K562 (cell line): ENCODE data around the gene CFAP44. TPM values are rescaled to one million over a fixed set of nuclear protein-coding genes. Genes with fewer than 3 reads are reported as not detected.

ENCODE experiments used
- ATAC-seq: fragments of 200-7000 bp; cut with Tn5 transposase; 3 replicates; pipeline ENCODE4 v1.9.1; 2020; ENCODE audit warnings: moderate library complexity
- BruUV-seq: library from RNA; stranded (reverse); fragments of 400-500 nt; replicated peaks from 2 replicates; lab custom pipeline; 2021; lab: Mats Ljungman, UMichigan
- CTCF ChIA-PET: fragments of 300-600 bp; formaldehyde crosslinking; extraction: SDS; loops from one replicate; lab custom pipeline; 2021; ENCODE audit warnings: low intra/inter-chr PET ratio; lab: Yijun Ruan, JAX
- POLR2A ChIA-PET: fragments of 300-600, 350-650 bp; sonication (Branson Sonifier 250); formaldehyde crosslinking; extraction: SDS; loops from one replicate; lab custom pipeline; 2021; ENCODE audit warnings: antibody characterized with exemption, inconsistent platforms; lab: Yijun Ruan, JAX
- DNase-seq, 4 experiments: peaks; one replicate each; pipeline versions ENCODE4 v3.0.0 to v3.0.0-alpha.2; 2011 to 2018; ENCODE audit warnings: low spot score in 3 of 4, mixed read lengths in 3 of 4; ENCODE audit errors: extremely low read depth in 1 of 4
- FAIRE-seq: peaks from 2 replicates; lab custom pipeline; 2011; peaks lifted over from hg19 to GRCh38; lab: Jason Lieb, UNC
- H2AFZ ChIP-seq: 2 replicates; pipeline ENCODE4 v1.6.0; 2011; ENCODE audit warnings: low read depth, low read length, control low read depth, inconsistent platforms
- H3K27ac ChIP-seq: fragments of 200-600 bp; 3 replicates; pipeline ENCODE4 v1.8.0; 2011; ENCODE audit warnings: low read depth, mild to moderate bottlenecking, control low read depth, inconsistent platforms, low read length, moderate library complexity, mixed read lengths; ENCODE audit errors: extremely low read depth
- H3K27me3 ChIP-seq, 2 experiments: fragments of 300-600 bp in 1 of 2; 2 replicates in 1 of 2; 3 replicates in 1 of 2; pipeline versions ENCODE4 v1.6.0 to v1.8.0; 2011; ENCODE audit warnings: inconsistent platforms in 2 of 2, low read length in 2 of 2, mild to moderate bottlenecking in 1 of 2, mixed read lengths in 1 of 2, moderate library complexity in 1 of 2; ENCODE audit not compliant: control insufficient read depth in 2 of 2, insufficient read depth in 2 of 2
- H3K36me3 ChIP-seq: fragments of 300-600 bp; 3 replicates; pipeline ENCODE4 v1.8.0; 2011; ENCODE audit warnings: mild to moderate bottlenecking, low read length, inconsistent platforms; ENCODE audit not compliant: control insufficient read depth, insufficient read depth
- H3K4me1 ChIP-seq, 2 experiments: fragments of 200-600 bp in 1 of 2; replicated peaks in 1 of 2; 2 replicates in 1 of 2; 3 replicates in 1 of 2; pipeline versions ENCODE4 v1.5.1 to v1.8.0; 2011; ENCODE audit warnings: inconsistent platforms in 2 of 2, low read length in 2 of 2, mild to moderate bottlenecking in 1 of 2, mixed read lengths in 1 of 2, moderate library complexity in 1 of 2; ENCODE audit not compliant: control insufficient read depth in 2 of 2, insufficient read depth in 2 of 2
- H3K4me2 ChIP-seq: 2 replicates; pipeline ENCODE4 v1.6.1; 2011; ENCODE audit warnings: low read length, control low read depth, inconsistent platforms, mixed read lengths; ENCODE audit not compliant: insufficient read depth
- H3K4me3 ChIP-seq: fragments of 200-600 bp; sonication (generic), shearing (Covaris generic); 2 replicates; pipeline ENCODE4 v1.5.1; 2016; ENCODE audit warnings: control low read depth, inconsistent platforms
- H3K79me2 ChIP-seq: fragments of 200-600 bp; 3 replicates; pipeline ENCODE4 v1.8.0; 2011; ENCODE audit warnings: low read length, inconsistent platforms; ENCODE audit not compliant: control insufficient read depth, insufficient read depth
- H3K9ac ChIP-seq, 2 experiments: 2 replicates each; pipeline versions ENCODE4 v1.6.0 to v1.6.1; 2011; ENCODE audit warnings: low read depth in 2 of 2, low read length in 2 of 2, control low read depth in 1 of 2, inconsistent platforms in 1 of 2, mild to moderate bottlenecking in 1 of 2, mixed read lengths in 1 of 2; ENCODE audit not compliant: insufficient read depth in 1 of 2
- H3K9me1 ChIP-seq: one replicate; pipeline ENCODE4 v1.6.0; 2011; ENCODE audit warnings: inconsistent platforms, mild to moderate bottlenecking, low read length, moderate library complexity; ENCODE audit not compliant: control insufficient read depth, insufficient read depth
- H3K9me3 ChIP-seq: replicated peaks from 2 replicates; pipeline ENCODE4 v1.5.1; 2011; ENCODE audit warnings: low read depth, low read length, inconsistent platforms; ENCODE audit not compliant: control insufficient read depth, insufficient read depth
- H4K20me1 ChIP-seq: replicated peaks from 2 replicates; pipeline ENCODE4 v1.6.1; 2011; ENCODE audit warnings: low read length, inconsistent platforms, mixed read lengths; ENCODE audit not compliant: control insufficient read depth, insufficient read depth
- COPS2 ChIP-seq: fragments of 450-650 bp; conservative IDR thresholded peaks from 2 replicates; pipeline ENCODE4 v1.6.1; 2016; ENCODE audit warnings: mild to moderate bottlenecking, moderate library complexity
- ERF ChIP-seq: fragments of 450-650 bp; formaldehyde crosslinking; IDR thresholded peaks from 2 replicates; pipeline ENCODE4 v1.4.0; 2020; ENCODE audit warnings: mild to moderate bottlenecking, mixed read lengths
- ETV5 ChIP-seq: sonication (generic); formaldehyde crosslinking; IDR thresholded peaks from 2 replicates; pipeline ENCODE4 v1.4.0; 2020; ENCODE audit warnings: low read depth, mild to moderate bottlenecking, missing genetic modification reagents
- GABPA ChIP-seq: fragments of 200-800 bp; sonication (Bioruptor generic); conservative IDR thresholded peaks from 2 replicates; pipeline ENCODE4 v1.6.1; 2016; ENCODE audit warnings: low read depth, missing genetic modification characterization, missing compliant biosample characterization
- KLF6 ChIP-seq: fragments of 250-450 bp; sonication (Bioruptor Pico); IDR thresholded peaks from 2 replicates; pipeline ENCODE4 v1.4.0; 2020; ENCODE audit warnings: mild to moderate bottlenecking, moderate library complexity, borderline replicate concordance
- NFATC3 ChIP-seq: fragments of 450-650 bp; IDR thresholded peaks from 2 replicates; pipeline ENCODE4 v1.6.1; 2017; ENCODE audit warnings: mild to moderate bottlenecking
- PHF20 ChIP-seq: fragments of 450-650 bp; IDR thresholded peaks from 2 replicates; pipeline ENCODE4 v1.6.1; 2018; ENCODE audit not compliant: partially characterized antibody
- RB1 ChIP-seq: fragments of 450-650 bp; IDR thresholded peaks from 2 replicates; pipeline ENCODE4 v1.6.1; 2017; ENCODE audit warnings: low read depth, mild to moderate bottlenecking
- SUPT5H ChIP-seq: fragments of 450-650 bp; IDR thresholded peaks from 2 replicates; pipeline ENCODE4 v1.6.1; 2016
- ZNF224 ChIP-seq: sonication (generic); formaldehyde crosslinking; IDR thresholded peaks from 2 replicates; pipeline ENCODE4 v1.8.0; 2022; ENCODE audit warnings: mild to moderate bottlenecking, missing genetic modification reagents
- ZNF436 ChIP-seq: fragments of 250-450, 450-650 bp; sonication (Bioruptor Pico); formaldehyde crosslinking; IDR thresholded peaks from 2 replicates; pipeline ENCODE4 v1.7.0; 2020; ENCODE audit warnings: mild to moderate bottlenecking
- WGBS: fragments of 100-300 bp; shearing (Covaris generic); methylation state at CpG from one replicate; pipeline ENCODE4 v1.1.6; 2016; ENCODE audit warnings: low coverage, mixed read lengths; ENCODE audit not compliant: insufficient coverage; ENCODE audit errors: missing lambda C conversion rate; 5-methylcytosine and 5-hydroxymethylcytosine counted together
- in situ Hi-C: fragments of 300-500 bp; cut with MboI; formaldehyde crosslinking; loops from 4 replicates; pipeline ENCODE4 v1.15.0; 2018; ENCODE audit warnings: inconsistent platforms, mixed read lengths
- intact Hi-C: fragments of 100-400 bp; cut with micrococcal nuclease; formaldehyde crosslinking; loops from 2 replicates; pipeline ENCODE4 v1.14.2; 2022
- polyA plus RNA-seq, 8 experiments: library from polyadenylated mRNA; depleted of rRNA in 4 of 8; stranded (reverse) in 5 of 8; unstranded in 3 of 8; fragments of >200 nt; fragmentation: Nextera tagmentation in 2 of 8; fragmentation: Illumina TruSeq in 1 of 8; extraction: Ambion mirVana in 2 of 8; extraction: Trizol in 1 of 8; gene quantifications; 2 replicates each; pipeline versions ENCODE4 v1.2.1 to v1.2.3, GENCODE V29; 2011 to 2014; ENCODE audit warnings: inconsistent platforms in 1 of 8, missing spikeins in 1 of 8
- total RNA-seq, 7 experiments: library from RNA; depleted of rRNA in 6 of 7; stranded (reverse); fragments of >200 nt in 6 of 7; fragmentation: Illumina TruSeq in 2 of 7; extraction: Trizol in 2 of 7; gene quantifications; 2 replicates each; pipeline versions ENCODE4 v1.2.1 to v1.2.3, GENCODE V29; 2011 to 2021; ENCODE audit warnings: low replicate concordance in 1 of 7

Gene CFAP44
- total and polyA plus RNA-seq, 9 of the 15 experiments (the other 6 are each of a cell fraction or from before 2014, with no cell fraction given): 0.29 to 2.4 (median 1.1) TPM

DNA sequence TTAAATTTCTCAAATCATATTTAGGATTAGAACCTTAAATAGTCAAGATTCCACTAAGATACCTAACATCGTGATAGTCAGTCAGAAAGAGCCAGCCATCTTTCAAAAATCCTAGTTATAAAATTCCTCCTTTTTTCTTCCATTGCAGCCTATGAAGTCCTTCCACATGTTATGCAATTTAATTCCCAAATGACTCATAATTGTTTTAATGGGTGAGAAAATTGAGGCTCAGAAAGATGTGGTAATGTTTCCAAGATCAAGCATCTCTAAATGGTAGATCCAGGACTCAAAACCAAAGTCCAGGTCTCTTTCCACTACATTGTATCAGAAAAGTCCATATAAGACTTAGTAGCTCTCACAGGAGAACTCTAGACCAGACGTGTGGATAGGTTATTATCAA is 9.5 kb downstream of the CFAP44 start:
- BruUV-seq: no TSS peak
- Histone ChIP-seq H2AFZ (no peak overlapping the region), H3K4me2 (no peak overlapping the region), H3K9ac (no peak overlapping the region), H3K4me1 (no peaks in the 10 kb centered on the region), H4K20me1 (no peaks in the 10 kb centered on the region), H3K27me3 (no peaks in the 10 kb centered on the region), H3K9me1 (no peaks in the 10 kb centered on the region), H3K79me2 (no peaks in the 10 kb centered on the region), H3K9me3 (no peaks in the 10 kb centered on the region), H3K27ac (no peak overlapping the region), H3K36me3 (no peaks in the 10 kb centered on the region), H3K4me3 (no peak overlapping the region)
- no peak for DNase-seq
- ChIA-PET POLR2A (no interaction called here), CTCF (no interaction called here)
- intact Hi-C loops: no loop called here
- ATAC-seq: no peak
- in situ Hi-C loops: no loop called here
- WGBS: 22% methylated on average over 2 of the region's 2 CpGs
- FAIRE-seq: no peak
- TF ChIP-seq SUPT5H (no peak), ZNF436 (CRISPR knock-in tag) (no peak), ETV5 (no peak), COPS2 (no peak), ERF (CRISPR knock-in tag) (no peak), NFATC3 (no peak), GABPA (no peak), ZNF224 (CRISPR knock-in tag) (no peak), KLF6 (CRISPR knock-in tag) (no peak), RB1 (no peak), PHF20 (no peak)
